ENCODE measurements around the gene ATOX1. TPM values are rescaled to one million over a fixed set of nuclear protein-coding genes. Genes with fewer than 3 reads are reported as not detected.

Gene ATOX1
- total RNA-seq, 4 donors from 2014 or later, result 61.6 to 145 (median 74.6) TPM

DNA sequence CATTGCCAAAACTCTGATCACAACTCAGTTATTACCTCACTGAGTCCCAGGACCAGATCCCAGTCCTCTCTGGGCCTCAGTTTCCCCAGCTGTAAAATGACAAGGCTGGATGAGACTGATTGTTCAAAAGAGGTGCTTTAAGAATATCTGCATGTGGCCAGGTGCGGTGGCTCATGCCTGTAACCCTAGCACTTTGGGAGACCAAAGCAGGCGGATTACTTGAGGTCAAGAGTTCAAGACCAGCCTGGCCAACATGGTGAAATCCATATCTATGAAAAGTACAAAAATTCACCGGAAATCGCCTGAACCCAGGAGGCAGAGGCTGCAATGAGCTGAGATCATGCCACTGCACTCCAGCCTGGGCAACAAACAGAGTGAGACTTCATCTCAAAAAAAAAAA is 8.3 kb downstream of the ATOX1 start:
- Histone ChIP-seq H3K4me1 (peaks cover 0 to 40% (median 13%) of the 10 kb centered on the region in 3 donors), H3K27me3 (no peaks in the 10 kb centered on the region), H3K27ac (peak overlapping the region in 2 of 4 donors; percentile 21 to 56), H3K4me3 (no peak overlapping the region), H3K9me3 (no peaks in the 10 kb centered on the region), H3K36me3 (peaks cover 0 to 32% of the 10 kb centered on the region in 2 donors)
- TF ChIP-seq POLR2A (IDR thresholded peaks at IDR 0.05) (no peak), POLR2AphosphoS5 (IDR thresholded peaks at IDR 0.05) (no peak), EP300 (IDR thresholded peaks at IDR 0.05) (no peak), CTCF (IDR thresholded peaks at IDR 0.05) (no peak)
- 84% methylated on average over 3 of the region's 4 CpGs; no CpG with 5 or more reads in 1 of the 2 donors for WGBS, 2 donors (ENCODE audit: low coverage in 1 of 2)
- ATAC-seq, result no peak

- Histone ChIP-seq H3K9me3 (no peaks in the 10 kb centered on the region), H3K4me1 (peaks cover 0 to 62% (median 22%) of the 10 kb centered on the region in 3 donors)
These were observed 13.2 kb downstream of the ATOX1 start for GRCh38 chr5:151745071-151745705.

GRCh38 chr5:151743530-151743929 is 14.9 kb downstream of the ATOX1 start:
- 86 to 100% methylated on average over 1 of the region's 1 CpG for WGBS, 2 donors (ENCODE audit: low coverage in 1 of 2)

More at GRCh38 chr5:151745071-151745705, 13.2 kb downstream of the ATOX1 start:
- H3K27me3 ChIP-seq, result no peaks in the 10 kb centered on the region
- peak overlapping the region; percentile 50 to 75 (median 74) for H3K27ac ChIP-seq
- WGBS, 2 donors (ENCODE audit: low coverage in 1 of 2), result 42 to 44% methylated on average over 2 to 3 of the region's 7 CpGs
- ATAC-seq, result peak; percentile 50
- no peak overlapping the region for H3K4me3 ChIP-seq
- no peak for TF ChIP-seq POLR2A (IDR thresholded peaks at IDR 0.05)
- peak; percentile 19 for TF ChIP-seq POLR2AphosphoS5 (IDR thresholded peaks at IDR 0.05)
- H3K36me3 ChIP-seq, result peaks cover 0 to 39% of the 10 kb centered on the region in 2 donors

DNA sequence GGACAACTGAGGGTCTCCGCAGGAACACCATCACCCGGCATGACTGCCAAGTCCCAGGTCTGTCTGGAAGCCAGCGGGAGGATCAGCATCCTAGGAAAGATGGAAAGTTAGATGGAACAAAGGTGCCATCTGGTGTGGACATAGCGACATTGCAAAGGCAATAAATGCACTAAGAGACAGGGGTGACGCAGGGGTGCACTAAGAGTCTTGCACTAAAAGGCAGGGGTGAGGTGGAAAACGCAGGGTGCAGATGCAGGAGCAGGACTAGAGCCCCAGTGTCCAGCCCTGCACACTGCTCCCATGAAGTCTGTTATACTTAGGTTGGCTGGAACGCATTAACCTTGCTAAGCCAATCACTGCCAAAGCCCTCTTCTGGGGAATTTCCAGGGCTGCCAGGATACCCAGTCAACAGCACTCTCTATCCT is 15.5 kb downstream of the ATOX1 start:
- WGBS, 2 donors (ENCODE audit: low coverage in 1 of 2), result 13 to 30% methylated on average over 3 to 7 of the region's 7 CpGs
- TF ChIP-seq POLR2AphosphoS5 (IDR thresholded peaks at IDR 0.05) (no peak), CTCF (IDR thresholded peaks at IDR 0.05) (peak; percentile 1 to 80 (median 52)), EP300 (IDR thresholded peaks at IDR 0.05) (no peak)
- Histone ChIP-seq H3K4me1 (peaks cover 0 to 50% (median 30%) of the 10 kb centered on the region in 3 donors), H3K27ac (peak overlapping the region in 2 of 4 donors; percentile 9 to 11), H3K27me3 (no peaks in the 10 kb centered on the region), H3K4me3 (no peak overlapping the region), H3K36me3 (peaks cover 0 to 34% of the 10 kb centered on the region in 2 donors), H3K9me3 (no peaks in the 10 kb centered on the region)
- ATAC-seq, result no peak

More at GRCh38 chr5:151743530-151743929, 14.9 kb downstream of the ATOX1 start:
- no peak overlapping the region for H3K4me3 ChIP-seq
- no peaks in the 10 kb centered on the region for H3K27me3 ChIP-seq
- H3K27ac ChIP-seq, result no peak overlapping the region
- H3K4me1 ChIP-seq, result peaks cover 0 to 55% (median 30%) of the 10 kb centered on the region in 3 donors
- H3K36me3 ChIP-seq, result peaks cover 0 to 39% of the 10 kb centered on the region in 2 donors
- H3K9me3 ChIP-seq, result no peaks in the 10 kb centered on the region
- no peak for ATAC-seq
- TF ChIP-seq EP300 (IDR thresholded peaks at IDR 0.05) (no peak), CTCF (IDR thresholded peaks at IDR 0.05) (no peak), POLR2A (IDR thresholded peaks at IDR 0.05) (no peak), POLR2AphosphoS5 (IDR thresholded peaks at IDR 0.05) (no peak)

DNA sequence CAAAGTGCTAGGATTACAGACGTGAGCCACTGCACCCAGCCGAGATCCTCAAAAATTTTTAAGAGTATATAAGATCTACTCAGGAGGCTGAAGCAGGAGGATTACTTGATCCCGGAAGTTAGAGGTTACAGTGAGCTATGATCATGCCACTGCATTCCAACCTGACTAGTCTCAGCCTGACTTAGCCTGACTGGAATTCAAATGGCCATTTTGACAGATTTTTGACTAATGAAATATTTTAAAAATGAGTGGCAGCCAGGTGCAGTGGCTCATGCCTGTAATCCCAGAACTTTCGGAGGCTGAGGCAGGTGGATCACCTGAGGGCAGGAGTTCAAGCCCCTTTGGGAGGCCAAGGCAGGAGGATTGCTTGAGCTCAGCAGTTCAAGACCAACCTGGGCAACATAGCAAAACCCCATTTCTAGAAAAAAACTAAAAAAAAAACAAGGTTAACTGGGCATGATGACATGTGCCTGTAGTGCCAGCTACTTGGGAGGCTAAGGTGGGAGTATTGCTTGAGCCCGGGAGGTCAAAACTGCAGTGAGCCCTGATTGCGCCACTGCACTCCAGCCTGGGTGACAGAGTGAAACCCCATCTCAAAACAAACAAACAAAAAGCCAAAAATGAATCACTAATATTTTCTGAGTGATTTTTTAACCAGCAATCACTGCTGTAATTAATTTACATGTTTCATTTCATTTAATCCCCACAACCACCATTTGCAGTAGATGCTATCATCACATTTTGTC is 16.6 kb downstream of the ATOX1 start:
- no peaks in the 10 kb centered on the region for H3K9me3 ChIP-seq
- peaks cover 0 to 50% (median 30%) of the 10 kb centered on the region in 3 donors for H3K4me1 ChIP-seq
- no peak for ATAC-seq
- WGBS, 2 donors (ENCODE audit: low coverage in 1 of 2), result 93 to 96% methylated on average over 3 to 4 of the region's 6 CpGs
- TF ChIP-seq EP300 (IDR thresholded peaks at IDR 0.05) (no peak), CTCF (IDR thresholded peaks at IDR 0.05) (no peak), POLR2AphosphoS5 (IDR thresholded peaks at IDR 0.05) (no peak), POLR2A (IDR thresholded peaks at IDR 0.05) (no peak)
- peak overlapping the region in 3 of 4 donors; percentile 12 to 81 (median 27) for H3K27ac ChIP-seq
- no peak overlapping the region for H3K4me3 ChIP-seq
- H3K27me3 ChIP-seq, result no peaks in the 10 kb centered on the region
- peaks cover 0 to 41% of the 10 kb centered on the region in 2 donors for H3K36me3 ChIP-seq
